Heart right ventricle (tissue), 16 donors: Measurements from ENCODE around the gene RGS4. TPM values are rescaled to one million over a fixed set of nuclear protein-coding genes. Genes with fewer than 3 reads are reported as not detected.

Experiments
- ATAC-seq, 8 donors: fragments of 200-7000 bp; cut with Tn5 transposase; one replicate each; pipeline ENCODE4 v1.9.1; 2020; ENCODE audit warnings: mild to moderate bottlenecking in 8 of 8, moderate library complexity in 8 of 8, moderate number of reproducible peaks in 1 of 8
- DNase-seq, 2 donors: peaks; one replicate each; pipeline ENCODE4 v3.0.0-alpha.2; 2020
- H3K27ac ChIP-seq, 10 donors: fragments of 200-600 bp; sonication (generic) in 2 of 10; one replicate each; pipeline versions ENCODE4 v1.5.0 to v1.8.0; 2020 to 2022; ENCODE audit warnings: mild to moderate bottlenecking in 3 of 10
- H3K27me3 ChIP-seq, 7 donors: fragments of 200-600 bp; one replicate each; pipeline ENCODE4 v1.8.0; 2021 to 2022; ENCODE audit warnings: mild to moderate bottlenecking in 2 of 7
- H3K36me3 ChIP-seq, 9 donors: fragments of 200-600 bp; sonication (generic) in 1 of 9; one replicate each; pipeline versions ENCODE4 v1.5.0 to v1.8.0; 2020 to 2022; ENCODE audit warnings: mild to moderate bottlenecking in 2 of 9
- H3K4me1 ChIP-seq, 9 donors: fragments of 200-600 bp; sonication (generic) in 1 of 9; one replicate each; pipeline versions ENCODE4 v1.5.0 to v1.8.0; 2020 to 2022; ENCODE audit warnings: mild to moderate bottlenecking in 4 of 9
- H3K4me3 ChIP-seq, 10 donors: fragments of 200-600 bp; sonication (generic) in 2 of 10; one replicate each; pipeline versions ENCODE4 v1.5.0 to v1.8.0; 2020 to 2022; ENCODE audit warnings: mild to moderate bottlenecking in 7 of 10, moderate library complexity in 2 of 10
- H3K9me3 ChIP-seq, 11 donors: fragments of 200-600 bp in 10 of 11; sonication (generic) in 2 of 11; one replicate each; pipeline versions ENCODE4 v1.5.0 to v1.8.0; 2013 to 2022; ENCODE audit warnings: mild to moderate bottlenecking in 2 of 11, control low read depth in 1 of 11, moderate library complexity in 1 of 11
- CTCF ChIP-seq, 9 donors: fragments of 200-600 bp; sonication (generic) in 2 of 9; IDR thresholded peaks; one replicate each; pipeline versions ENCODE4 v1.5.0 to v1.8.0; 2021 to 2022; ENCODE audit warnings: antibody characterized with exemption in 9 of 9, mild to moderate bottlenecking in 5 of 9, moderate library complexity in 1 of 9
- WGBS, 2 donors: extraction: QIAGEN DNeasy Blood & Tissue Kit; methylation state at CpG; one replicate each; pipeline ENCODE4 v1.1.7; 2013; ENCODE audit warnings: inconsistent platforms in 1 of 2; 5-methylcytosine and 5-hydroxymethylcytosine counted together
- intact Hi-C, 10 donors: fragments of 100-400 bp; cut with DNase I; formaldehyde crosslinking; loops; one replicate each; pipeline versions ENCODE4 v1.11.1 to v1.14.2; 2022
- polyA plus RNA-seq, 2 donors: library from polyadenylated mRNA; stranded (reverse); fragments of 200-250 nt; gene quantifications; one replicate each; pipeline ENCODE4 v1.2.3, GENCODE V29; 2013
- total RNA-seq, 10 donors: library from RNA; stranded (reverse); fragmentation: NEBNext Ultra II Directional in 3 of 10; extraction: Animal tissue kit (Norgen Biotek cat#: 25700) in 3 of 10; gene quantifications; one replicate each; pipeline versions ENCODE4 v1.2.1 to v1.2.4, GENCODE V29; 2021 to 2023
- donor health status: Arrhythmogenic right ventricular cardiomyopathy.
- donor health status: ischemic (EF 13 %, LVEDD 7.1; RV severe dilation, severe dysfunction).
- donor health status: healthy with polysubstance abuse.
- donor health status: DM: no; HTN: yes; CAD: no.
- donor health status: DM: no; HTN: no; CAD: no.
- donor health status: ischemic (EF 25% LVEDD 6.9; RV normal size, moderate dysfunction).
- donor health status: ischemic (EF 25% LVEDD 5.7; RV mildly dilated, moderate dysfunction).
- donor health status: healthy.
- donor health status: DM: yes; HTN: yes; CAD: no.
- donor health status: Ischemic cardiomyopathy.
- donor health status: ischemic (EF 35%, LVEDD 5.7; RV mildly dilated, moderate dysfunction).
- donor health status: nonischemic (EF 11% LVEDD 7.7; RV severe dilation, severe dysfunction).
- donor health status: DM: yes; HTN: yes; CAD: no.
- donor health status: PGD.
- donor health status: ischemic (EF 29% LVEDD 5.4; RV normal size, mild dysfunction).
- donor health status: nonischemic (EF 23%, LVEDD 6.1; RV moderate dilation, normal function).

Gene RGS4
- total and polyA plus RNA-seq, 12 donors, result 0.72 to 7.6 (median 1.5) TPM

- TF ChIP-seq CTCF (IDR thresholded peaks at IDR 0.05), result no peak
- Histone ChIP-seq H3K4me1 (peaks cover 0 to 8% (median 3%) of the 10 kb centered on the region in 9 donors), H3K27ac (no peak overlapping the region), H3K9me3 (no peaks in the 10 kb centered on the region), H3K27me3 (no peaks in the 10 kb centered on the region), H3K4me3 (no peak overlapping the region), H3K36me3 (no peaks in the 10 kb centered on the region)
- intact Hi-C loops, result no loop called here
- ATAC-seq (no peak), DNase-seq (no peak)
- WGBS, 2 donors, result 88 to 96% methylated on average over 3 of the region's 3 CpGs
Observed at GRCh38 chr1:163090321-163090945, 21.3 kb downstream of the RGS4 start.

GRCh38 chr1:163093169-163093568, 24.0 kb downstream of the RGS4 start:
- Histone ChIP-seq H3K27ac (no peak overlapping the region), H3K4me3 (no peak overlapping the region), H3K27me3 (no peaks in the 10 kb centered on the region), H3K9me3 (no peaks in the 10 kb centered on the region), H3K36me3 (no peaks in the 10 kb centered on the region), H3K4me1 (no peaks in the 10 kb centered on the region)
- TF ChIP-seq CTCF (IDR thresholded peaks at IDR 0.05), result no peak
- DNase-seq (no peak), ATAC-seq (no peak)
- intact Hi-C loops, result no loop called here
- WGBS, 2 donors, result 64 to 74% methylated on average over 4 of the region's 4 CpGs

DNA sequence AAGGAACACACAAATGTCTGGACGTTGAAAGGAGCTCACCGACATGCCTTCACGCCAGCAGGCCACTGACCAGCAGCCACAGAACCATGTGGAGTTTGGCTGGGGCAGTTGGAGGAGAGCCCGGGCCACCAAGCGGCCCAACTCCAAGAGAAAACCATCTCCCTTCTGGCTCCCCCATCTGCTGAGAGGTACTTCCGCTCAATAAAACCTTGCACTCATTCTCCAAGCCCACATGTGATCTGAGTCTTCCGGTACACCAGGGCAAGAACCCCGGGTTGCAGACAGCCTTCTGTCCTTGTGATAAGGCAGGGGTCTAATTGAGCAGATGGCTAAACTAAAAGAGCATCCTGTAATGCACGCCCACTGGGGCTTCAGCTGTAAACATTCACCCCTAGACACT, 24.4 kb downstream of the RGS4 start:
- H3K27ac ChIP-seq, result no peak overlapping the region
- 90% methylated on average over 9 of the region's 9 CpGs for WGBS, 2 donors
- TF ChIP-seq CTCF (IDR thresholded peaks at IDR 0.05), result no peak
- H3K9me3 ChIP-seq, result no peaks in the 10 kb centered on the region
- DNase-seq, result no peak
- H3K27me3 ChIP-seq, result no peaks in the 10 kb centered on the region
- H3K4me3 ChIP-seq, result no peak overlapping the region
- H3K4me1 ChIP-seq, result no peaks in the 10 kb centered on the region
- ATAC-seq, result no peak
- intact Hi-C loops, result no loop called here
- no peaks in the 10 kb centered on the region for H3K36me3 ChIP-seq

- Histone ChIP-seq H3K27ac (no peak overlapping the region), H3K36me3 (no peaks in the 10 kb centered on the region), H3K4me1 (no peaks in the 10 kb centered on the region), H3K9me3 (no peaks in the 10 kb centered on the region), H3K4me3 (no peak overlapping the region), H3K27me3 (no peaks in the 10 kb centered on the region)
- TF ChIP-seq CTCF (IDR thresholded peaks at IDR 0.05), result no peak
- WGBS, 2 donors, result 62 to 67% methylated on average over 4 of the region's 4 CpGs
- ATAC-seq (no peak), DNase-seq (no peak)
- intact Hi-C loops, result no loop called here
Observed at GRCh38 chr1:163094182-163094581, 25.0 kb downstream of the RGS4 start.
